SU-DHL-6 (cell line): Measurements from ENCODE around the gene KAT2B.

Experiments
- H2AFZ ChIP-seq: fragments of 200-600 bp; sonication (generic); 2 replicates; pipeline ENCODE4 v1.6.1; 2014; ENCODE audit warnings: low read depth, mild to moderate bottlenecking, moderate library complexity, mixed read lengths, antibody characterized with exemption, low read length; ENCODE audit not compliant: severe bottlenecking
- H3F3A ChIP-seq: fragments of 200-600 bp; shearing (Covaris generic); 2 replicates; pipeline ENCODE4 v1.6.0; 2016; ENCODE audit warnings: antibody characterized with exemption, mild to moderate bottlenecking; ENCODE audit not compliant: insufficient read depth
- H3K27ac ChIP-seq: fragments of 200-600 bp; sonication (generic); 2 replicates; pipeline ENCODE4 v1.5.1; 2016; ENCODE audit warnings: low read depth, mild to moderate bottlenecking, low read length, moderate library complexity, mixed read lengths
- H3K27me3 ChIP-seq: fragments of 200-600 bp; sonication (generic), shearing (Covaris generic); 2 replicates; pipeline ENCODE4 v1.6.0; 2014; ENCODE audit warnings: mild to moderate bottlenecking, low read length
- H3K36me3 ChIP-seq: fragments of 200-600 bp; sonication (generic); 2 replicates; pipeline ENCODE4 v1.6.1; 2014; ENCODE audit warnings: mild to moderate bottlenecking, low read length, mixed read lengths
- H3K4me2 ChIP-seq: fragments of 300-600, 200-600 bp; shearing (Covaris generic), sonication (generic); 2 replicates; pipeline ENCODE4 v1.6.0; 2014; ENCODE audit warnings: low read length, low read depth, mild to moderate bottlenecking; ENCODE audit not compliant: poor library complexity, severe bottlenecking
- H3K4me3 ChIP-seq: fragments of 200-600 bp; sonication (generic); 2 replicates; pipeline ENCODE4 v1.5.1; 2014; ENCODE audit warnings: antibody characterized with exemption, low read length, mild to moderate bottlenecking, mixed read lengths; ENCODE audit not compliant: insufficient read depth, poor library complexity, severe bottlenecking
- H3K79me2 ChIP-seq: fragments of 200-600 bp; sonication (generic); 2 replicates; pipeline ENCODE4 v1.6.1; 2014; ENCODE audit warnings: mild to moderate bottlenecking, low read length, moderate library complexity; ENCODE audit not compliant: insufficient read depth
- H3K9ac ChIP-seq: fragments of 200-600 bp; sonication (generic); 2 replicates; pipeline ENCODE4 v1.7.0; 2014; ENCODE audit warnings: mild to moderate bottlenecking, low read length
- H3K9me2 ChIP-seq: fragments of 200-600 bp; sonication (generic); replicated peaks from 2 replicates; pipeline ENCODE4 v1.6.1; 2014; ENCODE audit warnings: low read length; ENCODE audit not compliant: insufficient read depth
- H3K9me3 ChIP-seq: fragments of 200-600 bp; sonication (generic); 2 replicates; pipeline ENCODE4 v1.6.1; 2014; ENCODE audit warnings: low read length, mixed read lengths; ENCODE audit not compliant: insufficient read depth
- H4K20me1 ChIP-seq: fragments of 200-600 bp; sonication (generic); 2 replicates; pipeline ENCODE4 v1.6.1; 2014; ENCODE audit warnings: low read depth, mild to moderate bottlenecking, antibody characterized with exemption, low read length, moderate library complexity, mixed read lengths
- EZH2phosphoT487 ChIP-seq: fragments of 200-600 bp; sonication (generic), shearing (Covaris generic); conservative IDR thresholded peaks from 2 replicates; pipeline ENCODE4 v1.6.1; 2018; ENCODE audit warnings: mild to moderate bottlenecking, antibody characterized with exemption, low read length, moderate library complexity, mixed read lengths
- TF ChIP-seq, protein P1 (sequence below): fragments of 200-600 bp; sonication (generic); IDR thresholded peaks from one replicate; pipeline ENCODE4 v1.5.1; 2017; ENCODE audit warnings: antibody characterized with exemption, mild to moderate bottlenecking, low read length, moderate library complexity; ENCODE audit not compliant: insufficient read depth, poor library complexity, severe bottlenecking

Gene KAT2B

DNA sequence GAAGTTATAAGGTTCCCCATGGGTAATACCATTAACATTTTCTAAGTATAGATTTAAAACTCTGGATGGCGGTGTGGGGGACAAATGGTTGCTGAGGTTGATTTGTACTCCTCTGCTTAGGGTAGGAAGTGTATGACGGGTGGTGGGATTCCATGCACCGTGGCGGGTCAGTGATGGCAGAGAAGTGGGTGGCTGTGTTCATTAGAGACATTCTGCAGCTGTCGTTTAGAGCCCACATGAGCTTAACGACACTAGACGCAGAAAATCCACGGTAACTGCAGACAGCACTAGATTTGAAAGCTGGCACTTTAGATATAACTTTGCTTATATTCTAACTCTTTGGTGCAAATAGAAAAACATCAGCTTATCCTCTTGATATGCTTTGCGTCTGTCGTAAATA is 108.2 kb downstream of the KAT2B start:
- Histone ChIP-seq H3K27ac (no peak overlapping the region), H2AFZ (no peak overlapping the region), H3K9me2 (no peaks in the 10 kb centered on the region), H4K20me1 (no peaks in the 10 kb centered on the region), H3K9ac (no peak overlapping the region), H3K4me2 (no peak overlapping the region), H3K36me3 (peaks cover 21% of the 10 kb centered on the region; the same call in 1 of the 2 replicates), H3K4me3 (no peak overlapping the region), H3F3A (0 out of 2 replicates have a peak, but pooled peaks cover 9% of the 10 kb centered on the region), H3K27me3 (no peaks in the 10 kb centered on the region), H3K9me3 (no peaks in the 10 kb centered on the region), H3K79me2 (no peaks in the 10 kb centered on the region)
- no peak for TF ChIP-seq EZH2phosphoT487
- TF ChIP-seq, protein P1, sequence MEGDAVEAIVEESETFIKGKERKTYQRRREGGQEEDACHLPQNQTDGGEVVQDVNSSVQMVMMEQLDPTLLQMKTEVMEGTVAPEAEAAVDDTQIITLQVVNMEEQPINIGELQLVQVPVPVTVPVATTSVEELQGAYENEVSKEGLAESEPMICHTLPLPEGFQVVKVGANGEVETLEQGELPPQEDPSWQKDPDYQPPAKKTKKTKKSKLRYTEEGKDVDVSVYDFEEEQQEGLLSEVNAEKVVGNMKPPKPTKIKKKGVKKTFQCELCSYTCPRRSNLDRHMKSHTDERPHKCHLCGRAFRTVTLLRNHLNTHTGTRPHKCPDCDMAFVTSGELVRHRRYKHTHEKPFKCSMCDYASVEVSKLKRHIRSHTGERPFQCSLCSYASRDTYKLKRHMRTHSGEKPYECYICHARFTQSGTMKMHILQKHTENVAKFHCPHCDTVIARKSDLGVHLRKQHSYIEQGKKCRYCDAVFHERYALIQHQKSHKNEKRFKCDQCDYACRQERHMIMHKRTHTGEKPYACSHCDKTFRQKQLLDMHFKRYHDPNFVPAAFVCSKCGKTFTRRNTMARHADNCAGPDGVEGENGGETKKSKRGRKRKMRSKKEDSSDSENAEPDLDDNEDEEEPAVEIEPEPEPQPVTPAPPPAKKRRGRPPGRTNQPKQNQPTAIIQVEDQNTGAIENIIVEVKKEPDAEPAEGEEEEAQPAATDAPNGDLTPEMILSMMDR = no peak

DNA sequence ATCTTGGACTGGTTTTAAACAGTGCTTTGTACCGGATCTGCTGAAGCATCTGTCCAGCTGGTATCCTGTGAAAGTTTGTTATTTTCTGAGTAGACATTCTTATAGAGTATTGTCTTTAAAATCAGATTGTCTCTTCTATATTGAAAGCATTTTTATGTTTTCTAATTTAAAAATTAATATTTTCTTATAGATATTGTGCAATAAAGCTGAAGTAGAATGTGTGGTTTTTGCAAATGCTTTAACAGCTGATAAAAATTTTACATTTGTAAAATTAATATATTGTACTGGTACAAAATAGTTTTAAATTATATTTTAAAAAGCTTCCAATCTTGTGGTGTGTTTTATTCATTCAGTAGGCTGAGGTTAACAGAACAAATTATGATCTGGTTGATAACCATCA is 113.8 kb downstream of the KAT2B start:
- no peak overlapping the region for H3K27ac ChIP-seq
- H3K79me2 ChIP-seq = no peaks in the 10 kb centered on the region
- H3K36me3 ChIP-seq = peaks cover 44% of the 10 kb centered on the region
- no peaks in the 10 kb centered on the region for H3K27me3 ChIP-seq
- no peak overlapping the region for H3K4me2 ChIP-seq
- TF ChIP-seq EZH2phosphoT487 = no peak
- TF ChIP-seq, protein P1 = no peak
- 0 out of 2 replicates have a peak, but pooled peaks cover 9% of the 10 kb centered on the region for H3F3A ChIP-seq
- no peak overlapping the region for H2AFZ ChIP-seq
- H3K4me3 ChIP-seq = no peak overlapping the region
- H3K9me2 ChIP-seq = no peaks in the 10 kb centered on the region
- no peak overlapping the region for H3K9ac ChIP-seq
- no peaks in the 10 kb centered on the region for H3K9me3 ChIP-seq
- no peaks in the 10 kb centered on the region for H4K20me1 ChIP-seq

DNA sequence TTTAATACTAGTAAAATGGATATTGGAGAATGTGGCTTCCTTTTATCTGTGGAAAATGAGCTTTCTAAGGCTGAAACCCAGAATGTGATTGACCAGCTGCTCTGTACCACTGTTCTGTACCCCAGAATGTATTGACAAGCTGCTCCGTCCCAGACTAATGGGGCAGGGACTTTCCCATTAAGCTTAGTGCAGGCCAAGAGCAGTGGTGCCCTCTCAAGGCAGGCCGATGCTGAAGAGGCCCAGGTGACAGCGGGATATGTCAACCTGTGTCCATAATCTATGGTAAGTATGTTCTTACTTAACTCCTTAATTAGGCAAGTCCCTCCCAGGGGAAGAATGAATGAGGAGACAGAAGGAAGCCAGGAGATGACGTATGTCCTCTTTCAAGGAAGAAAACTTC is 114.7 kb downstream of the KAT2B start:
- Histone ChIP-seq H3K4me3 (no peak overlapping the region), H3K4me2 (no peak overlapping the region), H3K9me3 (no peaks in the 10 kb centered on the region), H3K36me3 (peaks cover 44% of the 10 kb centered on the region), H3F3A (0 out of 2 replicates have a peak, but pooled peaks cover 7% of the 10 kb centered on the region), H3K9ac (no peak overlapping the region), H3K79me2 (no peaks in the 10 kb centered on the region), H3K27me3 (no peaks in the 10 kb centered on the region), H4K20me1 (no peaks in the 10 kb centered on the region), H3K9me2 (no peaks in the 10 kb centered on the region), H2AFZ (no peak overlapping the region), H3K27ac (no peak overlapping the region)
- TF ChIP-seq, protein P1 = no peak
- no peak for TF ChIP-seq EZH2phosphoT487

DNA sequence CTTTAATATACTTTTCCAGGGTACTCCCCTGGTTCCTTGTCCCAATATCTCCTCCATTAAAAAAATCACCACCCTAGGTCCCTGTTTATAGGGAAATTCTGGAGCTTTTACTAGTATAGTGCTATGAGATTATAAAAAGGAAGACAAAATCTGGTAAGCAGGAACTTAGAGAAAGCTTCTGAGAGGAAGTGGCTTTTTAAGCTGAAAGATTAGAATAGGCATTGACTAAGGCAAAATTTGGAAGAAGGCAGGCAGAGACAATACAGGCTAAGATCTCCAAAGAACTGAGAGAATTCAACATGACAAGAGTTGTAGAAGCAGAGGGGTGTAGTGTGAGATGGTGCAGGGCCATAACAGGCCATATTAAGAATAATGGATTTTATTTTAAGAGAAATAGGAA is 120.0 kb downstream of the KAT2B start:
- Histone ChIP-seq H3K9ac (no peak overlapping the region), H2AFZ (no peak overlapping the region), H3K9me2 (no peaks in the 10 kb centered on the region), H3K27ac (no peak overlapping the region), H3F3A (peaks cover 6% of the 10 kb centered on the region; the same call in 1 of the 2 replicates), H3K79me2 (no peaks in the 10 kb centered on the region; the same call in 1 of the 2 replicates), H3K9me3 (no peaks in the 10 kb centered on the region), H3K27me3 (no peaks in the 10 kb centered on the region), H3K4me2 (no peak overlapping the region), H4K20me1 (no peaks in the 10 kb centered on the region), H3K4me3 (no peak overlapping the region), H3K36me3 (peaks cover 46% of the 10 kb centered on the region)
- no peak for TF ChIP-seq EZH2phosphoT487
- TF ChIP-seq, protein P1 = no peak
